HCT116 (cell line): Measurements from ENCODE around the gene KCNJ10. TPM values are rescaled to one million over a fixed set of nuclear protein-coding genes. Genes with fewer than 3 reads are reported as not detected.

Experiments used
- ATAC-seq: fragments of 200-7000 bp; cut with Tn5 transposase; 2 replicates; pipeline ENCODE4 v1.9.1; 2020; ENCODE audit warnings: mild to moderate bottlenecking, moderate library complexity
- BruUV-seq: library from RNA; stranded (reverse); fragments of 400-500 nt; replicated peaks from 2 replicates; lab custom pipeline; 2021; lab: Mats Ljungman, UMichigan
- CTCF ChIA-PET: fragments of 300-600 bp; sonication (Branson Sonifier 250); formaldehyde crosslinking; loops from one replicate; lab custom pipeline; 2021; ENCODE audit warnings: antibody characterized with exemption; lab: Charles Lee
- POLR2A ChIA-PET: fragments of 300-600, 350-600 bp; sonication (Branson Sonifier 250); formaldehyde crosslinking; loops from one replicate; lab custom pipeline; 2021; ENCODE audit warnings: antibody characterized with exemption; lab: Charles Lee
- RAD21 ChIA-PET, 2 experiments: fragments of 300-600 bp; sonication (Branson Sonifier 250); formaldehyde crosslinking; loops; one replicate each; lab custom pipeline; 2023; ENCODE audit warnings: low total read pairs in 2 of 2; ENCODE audit not compliant: uncharacterized antibody in 2 of 2, unreplicated experiment in 2 of 2, low non-redundant PET in 1 of 2; lab: Charles Lee
- DNase-seq: peaks from one replicate; pipeline ENCODE4 v3.0.0-alpha.2; 2010; ENCODE audit warnings: low read depth, low spot score
- H2AFZ ChIP-seq: fragments of 200-600 bp; shearing (Covaris generic), sonication (generic); 2 replicates; pipeline ENCODE4 v1.6.1; 2017; ENCODE audit warnings: low read depth, mixed run types, mixed read lengths, antibody characterized with exemption, low read length; ENCODE audit not compliant: poor library complexity, severe bottlenecking
- H3K27ac ChIP-seq: 2 replicates; pipeline ENCODE4 v1.5.1; 2012; ENCODE audit warnings: low read depth, low read length
- H3K27me3 ChIP-seq: fragments of 200-600 bp; sonication (generic); 2 replicates; pipeline ENCODE4 v1.6.1; 2016; ENCODE audit warnings: mixed run types, low read length, mixed read lengths; ENCODE audit not compliant: insufficient read depth
- H3K36me3 ChIP-seq, 2 experiments: fragments of 200-500 bp in 1 of 2; fragments of 200-600 bp in 1 of 2; sonication (Bioruptor generic) in 1 of 2; sonication (generic) in 1 of 2; 2 replicates each; pipeline versions ENCODE4 v1.5.1 to v1.6.1; 2014 to 2016; ENCODE audit warnings: low read length in 2 of 2, inconsistent platforms in 1 of 2, mixed read lengths in 1 of 2, mixed run types in 1 of 2; ENCODE audit not compliant: insufficient read depth in 2 of 2, control insufficient read depth in 1 of 2
- H3K4me1 ChIP-seq, 2 experiments: fragments of 200-600 bp in 1 of 2; sonication (generic) in 1 of 2; 2 replicates each; pipeline versions ENCODE4 v1.5.1 to v1.6.1; 2012 to 2017; ENCODE audit warnings: low read length in 2 of 2, inconsistent platforms in 1 of 2, mild to moderate bottlenecking in 1 of 2, mixed read lengths in 1 of 2, mixed run types in 1 of 2, moderate library complexity in 1 of 2; ENCODE audit not compliant: insufficient read depth in 2 of 2, control insufficient read depth in 1 of 2
- H3K4me2 ChIP-seq: fragments of 200-600 bp; sonication (generic); 2 replicates; pipeline ENCODE4 v1.6.1; 2017; ENCODE audit warnings: mixed run types, low read length, mixed read lengths
- H3K4me3 ChIP-seq, 2 experiments: fragments of 200-600 bp in 1 of 2; sonication (generic) in 1 of 2; replicated peaks in 1 of 2; 2 replicates each; pipeline ENCODE4 v1.5.1; 2011 to 2016; ENCODE audit warnings: low read length in 2 of 2, control low read depth in 1 of 2, low read depth in 1 of 2, mild to moderate bottlenecking in 1 of 2, mixed read lengths in 1 of 2, mixed run types in 1 of 2
- H3K79me2 ChIP-seq: fragments of 200-600 bp; sonication (generic); 2 replicates; pipeline ENCODE4 v1.6.1; 2017; ENCODE audit warnings: mild to moderate bottlenecking, mixed run types, low read length, moderate library complexity, mixed read lengths; ENCODE audit not compliant: insufficient read depth
- H3K9ac ChIP-seq: fragments of 200-600 bp; sonication (generic); 2 replicates; pipeline ENCODE4 v1.6.1; 2016; ENCODE audit warnings: low read length, mixed read lengths
- H3K9me2 ChIP-seq: fragments of 200-600 bp; sonication (generic), shearing (Covaris generic); 2 replicates; pipeline ENCODE4 v1.6.1; 2017; ENCODE audit warnings: mixed run types, mild to moderate bottlenecking, moderate library complexity; ENCODE audit not compliant: insufficient read depth
- H3K9me3 ChIP-seq, 2 experiments: fragments of 200-500 bp in 1 of 2; fragments of 200-600 bp in 1 of 2; sonication (Bioruptor generic) in 1 of 2; sonication (generic) in 1 of 2; 2 replicates each; pipeline ENCODE4 v1.6.1; 2014 to 2017; ENCODE audit warnings: low read length in 2 of 2, mixed read lengths in 2 of 2, inconsistent platforms in 1 of 2, low read depth in 1 of 2, mild to moderate bottlenecking in 1 of 2, mixed run types in 1 of 2, moderate library complexity in 1 of 2; ENCODE audit not compliant: control insufficient read depth in 1 of 2, insufficient read depth in 1 of 2
- H4K20me1 ChIP-seq: fragments of 200-600 bp; sonication (generic), shearing (Covaris generic); 2 replicates; pipeline ENCODE4 v1.6.1; 2017; ENCODE audit warnings: mixed run types, mild to moderate bottlenecking, moderate library complexity; ENCODE audit not compliant: insufficient read depth
- CBX3 ChIP-seq: IDR thresholded peaks from 2 replicates; pipeline ENCODE4 v1.6.1; 2012; ENCODE audit warnings: low read depth
- CEBPB ChIP-seq: IDR thresholded peaks from 2 replicates; pipeline ENCODE4 v1.6.1; 2012; ENCODE audit warnings: low read depth
- CTCF ChIP-seq, 3 experiments: fragments of 200-600 bp in 1 of 3; sonication (generic) in 1 of 3; IDR thresholded peaks in 2 of 3; conservative IDR thresholded peaks in 1 of 3; 2 replicates each; pipeline ENCODE4 v1.5.1; 2012 to 2017; ENCODE audit warnings: low read depth in 2 of 3, low read length in 2 of 3, antibody characterized with exemption in 1 of 3, borderline replicate concordance in 1 of 3, control low read depth in 1 of 3, mild to moderate bottlenecking in 1 of 3, mixed read lengths in 1 of 3, mixed run types in 1 of 3, moderate library complexity in 1 of 3; ENCODE audit not compliant: insufficient read depth in 1 of 3
- EGR1 ChIP-seq: IDR thresholded peaks from 2 replicates; pipeline ENCODE4 v1.6.1; 2012; ENCODE audit warnings: low read depth
- EZH2 ChIP-seq: fragments of 200-600 bp; sonication (generic); IDR thresholded peaks from 2 replicates; pipeline ENCODE4 v1.6.1; 2017; ENCODE audit warnings: antibody characterized with exemption, mixed run types
- EZH2phosphoT487 ChIP-seq: fragments of 200-600 bp; IDR thresholded peaks from 2 replicates; pipeline ENCODE4 v1.6.1; 2018; ENCODE audit warnings: antibody characterized with exemption, borderline replicate concordance
- FOSL1 ChIP-seq: IDR thresholded peaks from 2 replicates; pipeline ENCODE4 v1.6.1; 2012; ENCODE audit warnings: low read depth
- JUND ChIP-seq: IDR thresholded peaks from 2 replicates; pipeline ENCODE4 v1.6.1; 2012
- POLR2A ChIP-seq: IDR thresholded peaks from 2 replicates; pipeline ENCODE4 v1.7.0; 2011; ENCODE audit warnings: borderline replicate concordance; ENCODE audit not compliant: insufficient read depth, insufficient read length; ENCODE audit errors: extremely low read depth
- POLR2AphosphoS5 ChIP-seq: IDR thresholded peaks from 2 replicates; pipeline ENCODE4 v1.6.1; 2011; ENCODE audit warnings: mild to moderate bottlenecking, low read depth, low read length, moderate library complexity
- RAD21 ChIP-seq: IDR thresholded peaks from 2 replicates; pipeline ENCODE4 v1.6.1; 2012; ENCODE audit warnings: low read depth, mild to moderate bottlenecking
- REST ChIP-seq: IDR thresholded peaks from 2 replicates; pipeline ENCODE4 v1.6.1; 2012; ENCODE audit warnings: low read depth
- SIN3A ChIP-seq: IDR thresholded peaks from 2 replicates; pipeline ENCODE4 v1.6.1; 2012; ENCODE audit warnings: low read depth
- SP1 ChIP-seq: IDR thresholded peaks from 2 replicates; pipeline ENCODE4 v1.6.1; 2012; ENCODE audit warnings: low read depth
- SRF ChIP-seq: IDR thresholded peaks from 2 replicates; pipeline ENCODE4 v1.6.1; 2012; ENCODE audit warnings: low read depth
- TCF7L2 ChIP-seq: IDR thresholded peaks from 2 replicates; pipeline ENCODE4 v1.7.0; 2011; ENCODE audit warnings: borderline replicate concordance, inconsistent platforms; ENCODE audit not compliant: insufficient read depth, insufficient read length; ENCODE audit errors: extremely low read depth
- YY1 ChIP-seq: IDR thresholded peaks from 2 replicates; pipeline ENCODE4 v1.6.1; 2011; ENCODE audit warnings: low read length, low read depth, moderate library complexity, mild to moderate bottlenecking; ENCODE audit not compliant: insufficient replicate concordance; ENCODE audit errors: extremely low read depth
- ZBTB33 ChIP-seq: IDR thresholded peaks from 2 replicates; pipeline ENCODE4 v1.6.1; 2011; ENCODE audit warnings: mild to moderate bottlenecking, low read length, moderate library complexity; ENCODE audit not compliant: insufficient replicate concordance; ENCODE audit errors: extremely low read depth
- ZFX ChIP-seq: fragments of 450-650 bp; IDR thresholded peaks from 2 replicates; pipeline ENCODE4 v1.6.1; 2017
- ZNF274 ChIP-seq: fragments of 200-500 bp; sonication (Bioruptor generic); IDR thresholded peaks from 2 replicates; pipeline ENCODE4 v1.6.1; 2014; ENCODE audit warnings: mild to moderate bottlenecking, low read depth, low read length, inconsistent platforms
- intact Hi-C: fragments of 100-400 bp; cut with micrococcal nuclease; formaldehyde crosslinking; loops from 2 replicates; pipeline ENCODE4 v1.10.0; 2022
- total RNA-seq: library from RNA; stranded (reverse); gene quantifications from one replicate; pipeline ENCODE4 v1.2.1, GENCODE V29; 2021; ENCODE audit not compliant: unreplicated experiment

KCNJ10 gene
- total RNA-seq, 1 experiment from 2014 or later: 0.57 TPM

- Histone ChIP-seq H3K9me2 (no peaks in the 10 kb centered on the region), H3K36me3 (no peaks in the 10 kb centered on the region), H3K4me3 (no peak overlapping the region), H3K27ac (no peak overlapping the region), H2AFZ (no peak overlapping the region), H3K79me2 (no peaks in the 10 kb centered on the region), H3K4me1 (no peaks in the 10 kb centered on the region), H3K27me3 (peaks cover 47% of the 10 kb centered on the region), H3K4me2 (no peak overlapping the region), H3K9ac (no peak overlapping the region), H4K20me1 (no peaks in the 10 kb centered on the region), H3K9me3 (no peaks in the 10 kb centered on the region)
- POLR2A ChIA-PET: no interaction called here
- RAD21 ChIA-PET: no interaction called here
- intact Hi-C loops: no loop called here
- DNase-seq: no peak
- BruUV-seq: no TSS peak
- ATAC-seq: no peak
- TF ChIP-seq CTCF (IDR thresholded peaks at IDR 0.05 in 2 of 3, conservative IDR thresholded peaks at IDR 0.05 in 1 of 3; ENCODE audit: borderline replicate concordance in 1 of 3, insufficient read depth in 1 of 3, low read depth in 2 of 3, low read length in 2 of 3) (no peak), FOSL1 (no peak), TCF7L2 (no peak), ZFX (no peak), JUND (no peak), CEBPB (no peak), EGR1 (no peak), ZNF274 (no peak), CBX3 (no peak), RAD21 (no peak), YY1 (no peak), EZH2phosphoT487 (no peak), REST (no peak), SIN3A (no peak), EZH2 (no peak), ZBTB33 (no peak), SP1 (no peak), SRF (no peak), POLR2AphosphoS5 (no peak), POLR2A (no peak)
- TF ChIP-seq, all 23 proteins: peak for 0
- CTCF ChIA-PET: no interaction called here
These were observed 89.2 kb downstream of the KCNJ10 start for GRCh38 chr1:159980786-159981185.
